GM19351 (cell line): ENCODE results near the gene TTC3.
"Not testable (repeated sequence)": the region's sequence is repeated elsewhere in the genome, so short reads cannot be mapped to it uniquely, and the experiment has no call there.

Experiments used
- ATAC-seq: cut with Tn5 transposase; IDR thresholded peaks from one replicate; pipeline ENCODE4 v1.9.1; 2021; ENCODE audit warnings: mild to moderate bottlenecking, moderate library complexity; ENCODE audit not compliant: unreplicated experiment

Gene TTC3, protein sequence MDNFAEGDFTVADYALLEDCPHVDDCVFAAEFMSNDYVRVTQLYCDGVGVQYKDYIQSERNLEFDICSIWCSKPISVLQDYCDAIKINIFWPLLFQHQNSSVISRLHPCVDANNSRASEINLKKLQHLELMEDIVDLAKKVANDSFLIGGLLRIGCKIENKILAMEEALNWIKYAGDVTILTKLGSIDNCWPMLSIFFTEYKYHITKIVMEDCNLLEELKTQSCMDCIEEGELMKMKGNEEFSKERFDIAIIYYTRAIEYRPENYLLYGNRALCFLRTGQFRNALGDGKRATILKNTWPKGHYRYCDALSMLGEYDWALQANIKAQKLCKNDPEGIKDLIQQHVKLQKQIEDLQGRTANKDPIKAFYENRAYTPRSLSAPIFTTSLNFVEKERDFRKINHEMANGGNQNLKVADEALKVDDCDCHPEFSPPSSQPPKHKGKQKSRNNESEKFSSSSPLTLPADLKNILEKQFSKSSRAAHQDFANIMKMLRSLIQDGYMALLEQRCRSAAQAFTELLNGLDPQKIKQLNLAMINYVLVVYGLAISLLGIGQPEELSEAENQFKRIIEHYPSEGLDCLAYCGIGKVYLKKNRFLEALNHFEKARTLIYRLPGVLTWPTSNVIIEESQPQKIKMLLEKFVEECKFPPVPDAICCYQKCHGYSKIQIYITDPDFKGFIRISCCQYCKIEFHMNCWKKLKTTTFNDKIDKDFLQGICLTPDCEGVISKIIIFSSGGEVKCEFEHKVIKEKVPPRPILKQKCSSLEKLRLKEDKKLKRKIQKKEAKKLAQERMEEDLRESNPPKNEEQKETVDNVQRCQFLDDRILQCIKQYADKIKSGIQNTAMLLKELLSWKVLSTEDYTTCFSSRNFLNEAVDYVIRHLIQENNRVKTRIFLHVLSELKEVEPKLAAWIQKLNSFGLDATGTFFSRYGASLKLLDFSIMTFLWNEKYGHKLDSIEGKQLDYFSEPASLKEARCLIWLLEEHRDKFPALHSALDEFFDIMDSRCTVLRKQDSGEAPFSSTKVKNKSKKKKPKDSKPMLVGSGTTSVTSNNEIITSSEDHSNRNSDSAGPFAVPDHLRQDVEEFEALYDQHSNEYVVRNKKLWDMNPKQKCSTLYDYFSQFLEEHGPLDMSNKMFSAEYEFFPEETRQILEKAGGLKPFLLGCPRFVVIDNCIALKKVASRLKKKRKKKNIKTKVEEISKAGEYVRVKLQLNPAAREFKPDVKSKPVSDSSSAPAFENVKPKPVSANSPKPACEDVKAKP (N-terminal part only)

DNA sequence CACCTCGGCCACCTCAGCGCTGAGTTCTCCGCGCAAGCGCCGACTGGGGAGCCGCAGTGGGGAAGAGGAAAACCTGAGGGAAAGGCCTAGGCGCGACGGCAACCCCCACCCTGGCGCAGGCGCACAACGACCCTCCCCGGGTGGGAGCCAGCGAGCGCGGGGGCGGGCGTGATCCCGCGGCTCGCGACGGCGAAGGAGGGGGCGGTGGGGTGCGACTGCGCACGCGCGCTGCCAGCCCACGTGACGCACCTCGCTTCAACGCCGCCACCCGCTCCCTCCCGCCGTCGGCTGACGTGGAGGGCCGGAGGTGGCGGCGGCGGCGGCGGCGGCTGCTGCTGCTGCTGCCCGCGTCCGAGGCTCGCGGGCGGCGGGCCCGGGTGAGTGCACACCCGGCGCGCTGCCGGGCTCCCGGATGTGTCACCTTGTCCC, at the start of gene TTC3, which contains the start of gene PIGP:
Gene TTC3, plus strand, starts transcription at position 267 of the 429 bp plus-strand sequence. CDS start 14,004 bp downstream, outside the sequence.
Gene PIGP, minus strand, starts transcription at position 84 of the 429 bp plus-strand sequence. CDS start 556 bp downstream, outside the sequence.
- ATAC-seq: peak; percentile 64

DNA sequence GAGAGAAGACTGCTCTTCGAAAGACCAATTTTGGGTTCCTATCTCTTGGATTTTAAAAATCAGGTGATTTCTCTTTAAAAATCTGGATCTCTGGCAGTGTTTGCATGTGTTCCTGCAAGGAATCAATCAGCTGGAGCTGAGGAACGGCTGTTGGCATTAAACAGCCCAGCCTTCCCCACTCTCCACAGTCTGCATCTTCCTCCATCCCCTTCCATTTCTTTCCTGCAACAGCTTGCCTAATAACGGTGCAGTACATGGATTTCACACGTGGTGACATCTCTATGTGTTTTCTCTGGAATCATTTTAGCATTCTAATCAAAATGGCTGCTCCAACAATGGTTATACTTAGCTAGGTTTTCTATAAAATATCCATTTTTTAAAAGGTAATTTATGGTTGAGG, 46.6 kb upstream of the TTC3 start:
- ATAC-seq: no peak

DNA sequence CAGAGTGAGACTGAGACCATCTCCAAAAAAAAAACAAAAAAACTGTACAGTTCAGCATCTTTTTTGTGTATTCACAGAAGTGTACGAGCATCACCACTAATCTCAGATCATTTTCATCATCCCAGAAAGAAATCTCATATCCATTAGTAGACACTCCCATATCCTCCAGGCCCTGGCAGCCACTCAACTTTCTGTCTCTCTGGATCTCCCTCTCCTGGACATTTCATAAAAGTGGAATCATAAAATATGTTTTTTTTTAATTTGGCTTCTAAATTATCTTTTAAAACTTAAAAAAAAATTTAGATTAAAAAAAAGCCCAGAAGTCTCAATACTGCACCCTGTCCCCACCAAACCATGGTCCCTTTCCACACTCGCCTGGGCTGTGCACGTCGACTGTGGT, 44.5 kb upstream of the TTC3 start:
- ATAC-seq: no peak

DNA sequence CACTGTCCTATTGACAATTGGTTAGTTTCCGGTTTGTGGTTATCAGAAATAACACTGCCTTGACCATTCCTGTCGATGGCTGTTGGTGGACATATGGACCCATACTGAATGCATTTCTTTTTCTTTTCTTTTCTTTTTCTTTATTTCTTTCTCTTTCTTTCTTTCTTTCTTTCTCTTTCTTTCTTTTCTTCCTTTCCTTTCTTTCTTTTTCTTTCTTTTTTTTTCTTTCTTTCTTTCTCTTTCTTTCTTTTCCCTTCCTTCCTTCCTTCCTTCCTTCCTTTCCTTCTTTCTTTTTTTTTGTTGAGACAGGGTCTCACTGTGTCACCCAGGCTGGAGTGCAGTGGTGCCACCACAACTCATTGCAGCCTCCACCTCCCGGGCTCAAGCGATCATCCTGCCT, 42.2 kb upstream of the TTC3 start:
- no peak for ATAC-seq

DNA sequence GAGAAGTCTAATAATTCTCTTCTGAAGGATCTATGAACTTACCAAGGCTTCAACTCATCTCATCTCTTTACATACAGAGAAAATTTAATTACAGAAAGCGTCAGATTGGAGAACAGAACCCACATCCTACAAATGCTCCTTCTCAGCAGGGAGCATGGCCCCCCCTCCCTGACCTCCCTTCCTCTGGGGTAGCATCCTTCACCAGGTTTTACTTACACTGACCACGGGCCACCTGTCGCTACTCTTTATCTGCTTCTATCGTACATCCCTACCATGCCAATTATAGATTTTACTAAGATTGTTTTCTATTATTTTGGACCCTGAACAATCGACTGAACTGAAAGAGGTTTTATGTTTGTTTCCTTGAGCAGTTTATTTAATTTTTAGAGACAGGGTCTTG, 40.8 kb upstream of the TTC3 start:
- ATAC-seq: no peak

DNA sequence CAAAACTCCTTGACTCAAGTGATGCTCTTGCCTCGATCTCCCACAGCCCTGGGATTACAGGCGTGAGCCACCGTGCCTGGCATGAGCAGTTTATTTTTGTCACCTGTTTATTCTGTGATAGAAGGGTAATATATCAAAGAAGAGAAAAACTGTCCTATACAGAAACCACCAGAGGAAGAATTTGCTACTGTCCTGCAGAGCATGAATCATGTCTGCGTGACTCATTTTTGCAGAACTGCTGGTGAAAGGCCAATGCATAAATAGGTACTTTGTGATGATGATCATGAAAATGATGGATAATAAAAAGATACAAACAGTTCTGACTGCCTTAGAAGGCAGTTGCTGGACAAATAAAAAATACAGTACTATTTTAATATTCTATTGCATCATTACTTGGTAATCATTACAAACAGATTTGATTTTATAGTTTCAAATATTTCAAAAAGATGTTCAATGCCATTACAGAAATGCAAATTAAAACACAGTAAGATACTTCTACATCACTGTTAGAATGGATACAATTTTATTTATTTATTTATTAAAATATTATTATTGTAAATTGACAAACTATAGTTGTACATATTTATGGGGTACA, 40.1 kb upstream of the TTC3 start:
- ATAC-seq: no peak

DNA sequence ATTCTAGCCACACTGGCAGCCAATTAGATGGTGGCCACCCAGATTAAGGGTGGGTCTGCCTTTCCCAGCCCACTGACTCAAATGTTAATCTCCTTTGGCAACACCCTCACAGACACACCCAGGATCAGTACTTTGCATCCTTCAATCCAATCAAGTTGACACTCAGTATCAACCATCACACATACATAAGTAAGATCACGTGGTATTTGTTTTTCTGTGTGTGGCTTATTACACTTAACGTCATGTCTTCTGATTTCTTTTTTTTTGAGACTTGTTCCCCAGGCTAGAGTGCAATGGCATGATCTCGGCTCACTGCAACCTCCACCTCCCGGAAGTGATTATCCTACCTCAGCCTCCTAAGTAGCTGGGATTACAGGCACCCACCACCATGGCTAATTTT, 38.7 kb upstream of the TTC3 start:
- not testable (repeated sequence) for ATAC-seq

DNA sequence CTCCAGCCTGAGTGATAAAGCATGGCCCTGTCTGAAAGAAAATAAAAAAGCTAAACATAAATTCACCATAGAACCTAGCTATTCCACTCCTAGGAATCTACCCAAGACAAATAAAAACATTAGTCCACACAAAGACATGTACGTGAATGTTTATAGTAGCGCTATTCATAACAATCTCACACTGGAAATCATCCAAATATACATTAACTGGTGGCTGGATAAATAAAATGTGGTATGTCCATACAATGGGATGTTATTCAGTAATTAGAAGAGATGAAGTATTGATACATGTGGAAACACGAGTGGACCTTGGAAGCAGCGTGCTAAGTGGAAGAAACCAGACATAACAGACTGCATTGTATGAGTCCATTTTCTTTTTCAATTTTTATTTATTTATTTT, 36.9 kb upstream of the TTC3 start:
- ATAC-seq: no peak

DNA sequence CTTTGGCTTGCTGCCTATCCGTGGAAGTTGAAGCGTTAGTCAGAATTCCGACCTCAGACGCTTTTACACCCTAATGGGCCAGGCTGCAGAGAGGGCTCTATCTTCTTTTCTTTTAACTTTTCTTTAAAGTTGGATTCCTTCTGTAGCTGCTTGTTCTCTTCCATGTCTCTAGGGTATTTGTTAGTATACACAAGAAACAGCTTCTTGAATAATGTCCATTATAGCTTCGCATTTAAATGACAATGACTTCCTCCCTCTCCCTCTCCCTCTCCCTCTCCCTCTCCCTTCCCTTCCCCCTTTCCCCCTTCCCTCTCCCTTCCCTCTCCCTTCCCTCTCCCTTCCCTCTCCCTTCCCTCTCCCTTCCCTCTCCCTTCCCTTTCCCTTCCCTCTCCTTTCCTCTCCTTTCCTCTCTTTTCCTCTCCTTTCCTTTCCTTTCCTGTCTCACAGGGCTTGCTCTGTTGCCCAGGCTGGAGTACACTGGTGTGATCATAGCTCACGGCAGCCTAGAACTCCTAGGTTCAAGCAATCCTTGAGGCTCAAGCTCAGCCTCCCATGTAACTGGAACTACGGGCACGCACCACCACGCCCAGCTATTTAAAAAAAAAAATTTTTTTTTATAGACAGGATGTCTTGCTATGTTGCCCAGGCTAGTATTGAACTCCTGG, 33.5 kb upstream of the TTC3 start:
- ATAC-seq: no peak

DNA sequence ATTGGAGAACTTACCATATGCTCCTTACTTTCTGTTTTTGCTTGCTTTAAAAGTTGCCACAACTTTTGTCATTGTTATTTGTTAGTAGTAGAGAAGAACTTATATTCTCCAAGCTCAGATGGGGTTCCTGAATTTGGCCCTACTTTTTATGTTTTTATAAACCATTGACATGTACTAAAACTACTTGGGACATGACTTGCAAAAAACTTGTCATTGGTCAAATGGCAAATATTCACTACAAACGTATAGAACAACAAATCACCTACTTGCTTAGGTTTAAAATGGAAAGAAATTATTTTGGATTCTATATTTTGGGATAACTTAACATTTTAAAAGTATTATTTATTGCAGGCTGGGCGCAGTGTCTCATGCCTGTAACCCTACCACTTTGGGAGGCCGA, 32.8 kb upstream of the TTC3 start:
- ATAC-seq: no peak

DNA sequence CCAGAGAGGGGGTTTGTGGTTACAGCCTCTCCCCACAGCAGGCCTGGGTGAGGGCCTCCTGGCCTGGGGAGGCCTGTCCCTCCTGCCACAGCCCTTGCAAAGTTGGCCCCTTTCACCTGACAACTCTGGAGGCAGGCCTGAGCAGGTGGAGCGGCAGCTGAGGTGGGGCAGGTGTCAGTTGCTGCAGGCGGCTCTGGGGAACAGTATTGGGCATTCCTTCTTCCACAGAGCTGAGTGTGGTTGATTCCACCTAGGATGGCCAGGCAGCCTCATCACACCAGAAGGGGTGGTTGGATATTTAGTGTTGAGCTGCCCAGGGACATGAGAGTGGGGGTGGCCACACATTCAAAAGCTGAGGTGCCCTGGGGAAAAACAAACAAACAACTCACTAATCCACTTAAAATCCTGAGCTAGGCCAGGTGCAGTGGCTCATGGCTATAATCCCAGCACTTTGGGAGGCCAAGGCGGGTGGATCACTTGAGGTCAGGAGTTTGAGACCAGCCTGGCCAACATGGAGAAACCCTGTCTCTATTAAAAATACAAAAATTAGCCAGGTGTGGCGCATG, 31.3 kb upstream of the TTC3 start:
- no peak for ATAC-seq

DNA sequence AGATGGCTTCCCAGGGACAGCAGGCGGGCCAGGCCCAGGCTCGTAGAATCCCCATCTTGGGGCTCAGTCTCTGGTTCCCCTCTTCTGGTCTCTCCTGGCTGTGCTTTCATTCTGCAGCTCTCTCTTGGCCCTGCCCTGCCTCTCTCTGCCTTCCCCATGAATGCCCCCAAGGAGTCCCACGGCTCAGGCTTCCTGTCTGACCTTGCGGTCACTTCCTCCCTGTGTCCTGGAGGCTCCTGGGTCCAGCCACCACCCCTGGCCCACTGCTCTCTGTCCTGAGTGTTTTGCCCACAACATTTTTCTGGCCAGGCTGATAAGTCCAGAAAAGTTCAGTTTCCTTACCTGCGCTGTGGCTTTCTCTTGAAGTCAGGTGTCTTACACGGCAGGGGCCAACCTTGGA, 29.2 kb upstream of the TTC3 start:
- ATAC-seq: no peak

DNA sequence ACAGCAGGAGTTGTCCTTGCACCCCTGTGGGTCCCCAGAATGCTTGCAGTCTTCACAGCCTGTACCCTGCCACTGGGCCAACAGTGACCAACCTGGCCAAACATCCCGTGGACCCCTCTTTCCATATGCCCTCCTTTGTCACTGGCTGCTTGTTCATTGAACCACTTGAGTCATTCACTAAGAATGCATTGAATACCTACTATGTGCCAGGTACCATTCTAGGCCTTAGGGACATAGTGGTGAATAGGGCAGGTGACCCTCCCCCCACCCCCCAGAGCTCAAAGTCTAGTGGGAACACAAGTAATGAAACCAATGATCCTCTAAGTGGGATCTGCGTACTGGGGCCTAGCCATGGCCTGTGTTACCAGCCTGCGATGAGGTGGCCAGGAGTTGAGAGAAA, 28.4 kb upstream of the TTC3 start:
- no peak for ATAC-seq

DNA sequence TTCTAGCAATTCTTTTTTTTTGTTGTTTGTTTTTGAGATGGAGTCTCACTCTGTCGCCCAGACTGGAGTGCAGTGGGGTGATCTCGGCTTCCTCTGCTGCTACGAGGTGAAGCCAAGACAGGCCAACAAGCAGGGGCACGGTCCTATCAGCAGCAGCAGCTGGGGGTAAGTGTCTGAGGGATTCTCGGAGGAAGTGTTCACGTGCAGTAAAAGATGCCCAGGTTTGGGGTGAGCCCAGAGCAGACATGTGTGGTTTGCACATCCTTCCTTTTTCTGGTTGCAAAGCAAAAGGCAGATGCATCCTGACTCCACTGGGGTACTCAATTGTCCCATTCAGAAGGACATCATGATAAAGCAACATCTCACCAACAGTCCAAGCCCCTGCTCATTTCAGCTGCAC, 27.9 kb upstream of the TTC3 start:
- ATAC-seq: no peak

DNA sequence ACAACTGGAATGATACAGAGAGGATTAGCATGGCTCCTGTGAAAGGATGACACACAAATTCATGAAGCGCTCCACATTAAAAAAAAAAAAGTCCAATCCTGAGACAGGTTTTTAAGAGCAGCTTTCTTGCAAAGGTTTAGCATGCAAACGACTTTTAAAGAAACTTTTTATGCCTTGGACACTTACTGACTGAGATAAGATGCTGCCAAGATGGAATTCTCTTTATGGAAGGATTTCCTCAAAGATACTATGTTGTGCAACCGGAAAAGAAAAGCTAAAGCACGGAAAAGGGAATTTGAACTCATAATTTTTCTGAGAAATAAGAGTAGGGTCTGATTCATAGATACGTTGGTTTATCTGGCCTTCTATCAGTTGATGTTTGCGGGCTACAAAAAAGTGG, 27.5 kb upstream of the TTC3 start:
- ATAC-seq: no peak

DNA sequence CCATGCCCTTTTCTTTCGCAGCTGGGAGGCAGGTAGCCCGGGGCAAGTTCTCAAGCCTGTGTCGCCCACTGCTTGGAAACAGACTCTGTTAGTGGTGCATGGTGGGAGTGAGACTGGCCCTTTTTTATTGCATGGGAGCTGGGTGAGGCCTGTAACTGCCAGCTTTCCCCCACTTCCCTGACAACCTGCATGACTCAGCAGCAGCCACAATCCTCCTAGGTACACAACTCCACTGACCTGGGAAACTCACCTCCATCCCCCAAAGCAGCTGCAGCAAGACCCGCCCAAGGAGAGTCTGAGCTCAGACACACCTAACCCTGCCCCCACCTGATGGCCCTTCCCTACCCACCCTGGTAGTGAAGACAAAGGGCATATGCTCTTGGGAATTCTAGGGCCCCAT, 26.0 kb upstream of the TTC3 start:
- no peak for ATAC-seq

DNA sequence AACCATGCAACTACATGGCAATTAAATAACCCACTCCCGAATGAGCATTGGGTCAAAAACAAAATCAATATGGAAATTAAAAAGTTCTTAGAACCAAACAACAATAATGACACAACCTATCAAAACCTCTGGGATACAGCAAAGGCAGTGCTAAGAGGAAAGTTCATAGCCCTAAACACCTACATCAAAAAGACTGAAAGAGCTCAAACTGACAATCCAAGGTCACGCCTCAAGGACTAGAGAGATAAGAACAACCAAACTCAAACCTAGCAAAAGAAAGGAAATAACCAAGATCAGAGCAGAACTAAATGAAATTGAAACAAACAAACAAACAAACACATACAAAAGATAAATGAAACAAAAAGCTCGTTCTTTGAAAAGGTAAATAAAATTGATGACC, 23.3 kb upstream of the TTC3 start:
- ATAC-seq: not testable (repeated sequence)

DNA sequence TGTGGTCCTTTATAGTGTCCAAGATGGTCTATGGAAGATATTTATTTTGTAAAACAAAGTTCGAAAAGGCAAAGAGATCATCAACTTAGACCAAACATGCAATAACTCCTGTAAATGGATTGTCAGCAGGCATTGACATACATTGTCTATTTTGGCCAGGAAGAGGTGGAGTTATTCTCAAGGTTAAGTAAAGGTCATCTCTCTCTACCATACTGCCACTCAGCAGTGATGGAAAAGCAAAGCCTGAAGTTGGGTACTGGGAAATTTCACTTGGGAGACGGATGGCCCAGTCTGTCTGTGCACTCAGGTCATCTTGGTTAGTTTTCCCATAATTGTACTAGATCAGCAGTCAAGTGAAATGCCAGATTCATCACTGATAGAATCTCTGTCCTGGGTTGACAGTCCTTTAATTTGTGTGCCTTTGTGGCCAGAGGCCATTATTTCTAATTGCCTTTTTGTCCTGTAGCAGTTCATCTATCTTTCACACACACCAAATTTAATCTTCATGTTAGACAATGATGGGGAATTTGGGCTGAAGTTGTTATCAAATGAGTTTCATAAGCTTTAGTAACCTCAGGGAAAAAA, 17.7 kb upstream of the TTC3 start:
- no peak for ATAC-seq

DNA sequence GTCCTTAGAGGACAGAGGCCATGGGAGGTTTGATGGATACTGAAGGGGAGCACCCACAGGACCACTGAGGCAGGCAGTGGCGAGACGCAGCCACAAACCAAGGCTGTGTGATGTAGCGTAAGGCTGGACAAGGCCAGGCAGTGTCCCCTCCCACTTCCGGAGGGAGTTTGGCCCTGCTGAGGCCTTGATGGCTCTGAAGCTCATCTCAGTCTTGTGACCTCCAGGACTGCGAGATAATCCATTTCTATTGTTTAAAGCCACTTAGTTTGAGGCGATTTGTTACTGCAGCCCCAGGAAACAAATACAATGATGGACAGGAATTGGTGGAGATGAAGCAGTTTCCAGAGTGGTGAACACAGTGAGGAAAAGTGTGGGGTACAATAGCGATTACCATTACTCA, 15.4 kb upstream of the TTC3 start:
- no peak for ATAC-seq
